ENCODE data around the gene OMA1. TPM values are rescaled to one million over a fixed set of nuclear protein-coding genes. Genes with fewer than 3 reads are reported as not detected.

The OMA1 gene
- total RNA-seq, 1 experiment from 2014 or later, result 21.9 TPM

DNA sequence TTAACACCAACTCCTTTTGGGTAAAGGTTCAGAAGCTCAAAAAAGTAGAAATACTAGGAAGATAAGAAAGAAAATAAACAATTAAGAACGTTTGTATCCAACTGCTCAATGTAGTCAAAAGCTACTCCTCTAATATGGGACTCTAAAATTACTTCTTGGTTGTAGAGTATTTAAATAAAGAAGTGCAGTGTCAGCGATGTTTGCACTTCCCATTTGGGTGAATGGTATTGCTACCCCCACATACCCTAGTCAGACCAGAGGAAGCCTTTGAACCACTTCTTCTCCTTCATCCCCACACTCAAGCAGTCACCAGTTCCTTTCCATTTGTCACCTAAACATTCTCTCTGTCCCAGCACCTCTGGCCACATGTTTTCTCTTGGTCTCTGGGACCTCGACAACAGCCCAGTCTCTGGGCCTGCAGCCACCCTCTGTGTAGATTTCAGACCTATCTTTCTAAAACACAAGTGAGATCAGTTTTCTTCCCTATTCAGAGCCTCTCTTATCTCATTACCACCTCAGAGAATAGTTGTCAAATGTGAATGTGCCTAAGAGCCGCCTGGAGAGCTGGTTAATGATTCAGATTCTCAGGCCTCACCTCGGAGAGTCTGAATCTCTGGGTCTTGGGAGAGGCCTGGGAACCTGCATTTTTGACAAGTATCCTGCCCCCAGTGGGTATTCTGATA is 109.8 kb downstream of the OMA1 start:
- no peak overlapping the region for H3K4me2 ChIP-seq (ENCODE audit: low read length)
- no peak overlapping the region for H3K4me3 ChIP-seq (replicated peaks in 1 of 2; ENCODE audit: low read depth in 1 of 2, low read length in 2 of 2)
- no peaks in the 10 kb centered on the region for H3K9me2 ChIP-seq (ENCODE audit: insufficient read depth)
- no TSS peak for BruUV-seq (replicated peaks)
- ChIA-PET POLR2A (no interaction called here), RAD21 (ENCODE audit: low non-redundant PET in 1 of 2, low total read pairs in 2 of 2, uncharacterized antibody in 2 of 2, unreplicated experiment in 2 of 2) (no interaction called here), CTCF (no interaction called here)
- ATAC-seq (no peak), DNase-seq (ENCODE audit: low read depth, low spot score) (no peak)
- H3K36me3 ChIP-seq (ENCODE audit: control insufficient read depth in 1 of 2, insufficient read depth in 2 of 2, low read length in 2 of 2), result no peaks in the 10 kb centered on the region
- H3K9ac ChIP-seq (ENCODE audit: low read length), result no peak overlapping the region
- intact Hi-C loops (cut with micrococcal nuclease), result no loop called here
- TF ChIP-seq, protein P1, sequence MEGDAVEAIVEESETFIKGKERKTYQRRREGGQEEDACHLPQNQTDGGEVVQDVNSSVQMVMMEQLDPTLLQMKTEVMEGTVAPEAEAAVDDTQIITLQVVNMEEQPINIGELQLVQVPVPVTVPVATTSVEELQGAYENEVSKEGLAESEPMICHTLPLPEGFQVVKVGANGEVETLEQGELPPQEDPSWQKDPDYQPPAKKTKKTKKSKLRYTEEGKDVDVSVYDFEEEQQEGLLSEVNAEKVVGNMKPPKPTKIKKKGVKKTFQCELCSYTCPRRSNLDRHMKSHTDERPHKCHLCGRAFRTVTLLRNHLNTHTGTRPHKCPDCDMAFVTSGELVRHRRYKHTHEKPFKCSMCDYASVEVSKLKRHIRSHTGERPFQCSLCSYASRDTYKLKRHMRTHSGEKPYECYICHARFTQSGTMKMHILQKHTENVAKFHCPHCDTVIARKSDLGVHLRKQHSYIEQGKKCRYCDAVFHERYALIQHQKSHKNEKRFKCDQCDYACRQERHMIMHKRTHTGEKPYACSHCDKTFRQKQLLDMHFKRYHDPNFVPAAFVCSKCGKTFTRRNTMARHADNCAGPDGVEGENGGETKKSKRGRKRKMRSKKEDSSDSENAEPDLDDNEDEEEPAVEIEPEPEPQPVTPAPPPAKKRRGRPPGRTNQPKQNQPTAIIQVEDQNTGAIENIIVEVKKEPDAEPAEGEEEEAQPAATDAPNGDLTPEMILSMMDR (IDR thresholded peaks at IDR 0.05 in 2 of 3, conservative IDR thresholded peaks at IDR 0.05 in 1 of 3; ENCODE audit: borderline replicate concordance in 1 of 3, insufficient read depth in 1 of 3, low read depth in 2 of 3, low read length in 2 of 3), result 0 out of 6 replicates have a peak, but pooled peaks of 1 of the 3 experiments have one; percentile 19
- TF ChIP-seq ELF1 (IDR thresholded peaks at IDR 0.05; ENCODE audit: borderline replicate concordance, low read depth), result no peak
- TF ChIP-seq EGR1 (IDR thresholded peaks at IDR 0.05; ENCODE audit: low read depth), result no peak
- H4K20me1 ChIP-seq (ENCODE audit: insufficient read depth), result no peaks in the 10 kb centered on the region
- H2AFZ ChIP-seq (ENCODE audit: low read depth, low read length, poor library complexity, severe bottlenecking), result no peak overlapping the region
- H3K27me3 ChIP-seq (ENCODE audit: insufficient read depth, low read length), result peaks cover 25% of the 10 kb centered on the region; the same call in 1 of the 2 replicates
- H3K27ac ChIP-seq (ENCODE audit: low read depth, low read length), result no peak overlapping the region
- no peaks in the 10 kb centered on the region for H3K4me1 ChIP-seq (ENCODE audit: control insufficient read depth in 1 of 2, insufficient read depth in 2 of 2, low read length in 2 of 2)
- no peaks in the 10 kb centered on the region for H3K9me3 ChIP-seq (ENCODE audit: control insufficient read depth in 1 of 2, insufficient read depth in 1 of 2, low read depth in 1 of 2, low read length in 2 of 2)
- H3K79me2 ChIP-seq (ENCODE audit: insufficient read depth, low read length), result no peaks in the 10 kb centered on the region

DNA sequence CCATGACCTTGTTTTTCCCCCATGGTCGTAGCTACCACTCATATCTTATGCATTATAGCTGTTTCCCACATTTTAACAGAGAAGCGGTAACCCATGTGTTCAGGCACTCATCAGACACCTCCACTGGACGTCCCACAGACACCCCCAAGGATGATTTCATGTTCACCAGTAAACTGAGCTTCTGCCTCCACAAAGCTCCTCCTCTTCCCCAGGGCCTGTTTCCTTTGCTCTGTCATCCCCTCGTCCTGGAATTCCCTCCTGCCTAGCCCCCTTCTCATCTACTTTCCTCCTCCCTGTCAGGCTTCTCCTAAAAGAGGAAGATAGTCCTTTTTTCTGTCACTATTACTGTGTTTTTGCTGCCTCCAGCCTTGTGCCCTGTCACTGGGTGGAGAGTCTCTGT is 111.2 kb downstream of the OMA1 start:
- Histone ChIP-seq H3K36me3 (ENCODE audit: control insufficient read depth in 1 of 2, insufficient read depth in 2 of 2, low read length in 2 of 2) (no peaks in the 10 kb centered on the region), H3K9me2 (ENCODE audit: insufficient read depth) (no peaks in the 10 kb centered on the region), H3K27me3 (ENCODE audit: insufficient read depth, low read length) (peaks cover 23% of the 10 kb centered on the region; the same call in 1 of the 2 replicates), H3K4me1 (ENCODE audit: control insufficient read depth in 1 of 2, insufficient read depth in 2 of 2, low read length in 2 of 2) (no peaks in the 10 kb centered on the region), H3K9me3 (ENCODE audit: control insufficient read depth in 1 of 2, insufficient read depth in 1 of 2, low read depth in 1 of 2, low read length in 2 of 2) (no peaks in the 10 kb centered on the region), H3K79me2 (ENCODE audit: insufficient read depth, low read length) (no peaks in the 10 kb centered on the region), H3K27ac (ENCODE audit: low read depth, low read length) (no peak overlapping the region), H3K4me3 (replicated peaks in 1 of 2; ENCODE audit: low read depth in 1 of 2, low read length in 2 of 2) (no peak overlapping the region), H4K20me1 (ENCODE audit: insufficient read depth) (no peaks in the 10 kb centered on the region), H2AFZ (ENCODE audit: low read depth, low read length, poor library complexity, severe bottlenecking) (no peak overlapping the region), H3K9ac (ENCODE audit: low read length) (no peak overlapping the region), H3K4me2 (ENCODE audit: low read length) (no peak overlapping the region)
- DNase-seq (ENCODE audit: low read depth, low spot score) (no peak), ATAC-seq (no peak)
- no TSS peak for BruUV-seq (replicated peaks)
- intact Hi-C loops (cut with micrococcal nuclease), result no loop called here
- ChIA-PET CTCF (no interaction called here), RAD21 (ENCODE audit: low non-redundant PET in 1 of 2, low total read pairs in 2 of 2, uncharacterized antibody in 2 of 2, unreplicated experiment in 2 of 2) (no interaction called here), POLR2A (no interaction called here)
- TF ChIP-seq, protein P2, sequence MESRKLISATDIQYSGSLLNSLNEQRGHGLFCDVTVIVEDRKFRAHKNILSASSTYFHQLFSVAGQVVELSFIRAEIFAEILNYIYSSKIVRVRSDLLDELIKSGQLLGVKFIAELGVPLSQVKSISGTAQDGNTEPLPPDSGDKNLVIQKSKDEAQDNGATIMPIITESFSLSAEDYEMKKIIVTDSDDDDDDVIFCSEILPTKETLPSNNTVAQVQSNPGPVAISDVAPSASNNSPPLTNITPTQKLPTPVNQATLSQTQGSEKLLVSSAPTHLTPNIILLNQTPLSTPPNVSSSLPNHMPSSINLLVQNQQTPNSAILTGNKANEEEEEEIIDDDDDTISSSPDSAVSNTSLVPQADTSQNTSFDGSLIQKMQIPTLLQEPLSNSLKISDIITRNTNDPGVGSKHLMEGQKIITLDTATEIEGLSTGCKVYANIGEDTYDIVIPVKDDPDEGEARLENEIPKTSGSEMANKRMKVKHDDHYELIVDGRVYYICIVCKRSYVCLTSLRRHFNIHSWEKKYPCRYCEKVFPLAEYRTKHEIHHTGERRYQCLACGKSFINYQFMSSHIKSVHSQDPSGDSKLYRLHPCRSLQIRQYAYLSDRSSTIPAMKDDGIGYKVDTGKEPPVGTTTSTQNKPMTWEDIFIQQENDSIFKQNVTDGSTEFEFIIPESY (IDR thresholded peaks at IDR 0.05; ENCODE audit: extremely low read depth, insufficient replicate concordance, low read length), result no peak
- TF ChIP-seq ZNF274 (IDR thresholded peaks at IDR 0.05; ENCODE audit: low read depth, low read length) (no peak), TCF7L2 (IDR thresholded peaks at IDR 0.05; ENCODE audit: borderline replicate concordance, extremely low read depth, insufficient read depth, insufficient read length) (no peak)
- TF ChIP-seq, protein P1 (IDR thresholded peaks at IDR 0.05 in 2 of 3, conservative IDR thresholded peaks at IDR 0.05 in 1 of 3; ENCODE audit: borderline replicate concordance in 1 of 3, insufficient read depth in 1 of 3, low read depth in 2 of 3, low read length in 2 of 3), result no peak

Measured in HCT116 (cell line).